ENCODE results near the gene SST. TPM values are rescaled to one million over a fixed set of nuclear protein-coding genes. Genes with fewer than 3 reads are reported as not detected.

The SST gene
- total and polyA plus RNA-seq, 2 donors from 2014 or later, result not detected

Other genes starting within 250 kb of the SST start
- gene RTP2, start 32.2 kb upstream of the SST start, total RNA-seq, result not detected
- gene RTP2, start 32.2 kb upstream of the SST start, polyA plus RNA-seq (ENCODE audit: insufficient read depth, low read depth, low replicate concordance), result not detected
- gene BCL6, start 75.1 kb upstream of the SST start, total RNA-seq, result 110 TPM
- 7.3 TPM for gene BCL6, start 75.1 kb upstream of the SST start, polyA plus RNA-seq (ENCODE audit: insufficient read depth, low read depth, low replicate concordance)

All from kidney (tissue), 2 donors.